Nephron (organoid): ENCODE measurements around the gene HAGHL.

Source experiments
- H3K27ac Mint-ChIP-seq, 3 experiments: 2 replicates each; pipeline ENCODE4 v1.8.0; 2020; ENCODE audit warnings: mixed read lengths in 3 of 3, mild to moderate bottlenecking in 2 of 3, moderate library complexity in 1 of 3
- H3K27me3 Mint-ChIP-seq: 2 replicates; pipeline ENCODE4 v1.8.0; 2021; ENCODE audit warnings: low read depth, mild to moderate bottlenecking, moderate library complexity, mixed read lengths
- H3K36me3 Mint-ChIP-seq: 2 replicates; pipeline ENCODE4 v1.8.0; 2020; ENCODE audit warnings: low read depth, mixed read lengths
- H3K4me1 Mint-ChIP-seq: 2 replicates; pipeline ENCODE4 v1.8.0; 2020; ENCODE audit warnings: mixed read lengths
- H3K4me3 Mint-ChIP-seq, 3 experiments: 2 replicates each; pipeline ENCODE4 v1.8.0; 2020; ENCODE audit warnings: mild to moderate bottlenecking in 3 of 3, mixed read lengths in 3 of 3, moderate library complexity in 2 of 3
- H3K9me3 Mint-ChIP-seq: 2 replicates; pipeline ENCODE4 v1.8.0; 2020; ENCODE audit warnings: mixed read lengths
- CTCF ChIP-seq, 3 experiments: fragments of 200-600 bp; sonication (generic); IDR thresholded peaks; one replicate each; pipeline ENCODE4 v1.5.0; 2021; ENCODE audit warnings: antibody characterized with exemption in 3 of 3; ENCODE audit not compliant: unreplicated experiment in 3 of 3

HAGHL gene

GRCh38 chr16:734208-734980, 7.5 kb downstream of the HAGHL start:
- no peaks in the 10 kb centered on the region for H3K27me3 Mint-ChIP-seq
- H3K9me3 Mint-ChIP-seq = no peaks in the 10 kb centered on the region
- TF ChIP-seq CTCF (IDR thresholded peaks at IDR 0.05; ENCODE audit: unreplicated experiment in 3 of 3) = no peak
- no peak overlapping the region for H3K27ac Mint-ChIP-seq
- no peaks in the 10 kb centered on the region for H3K4me1 Mint-ChIP-seq
- no peak overlapping the region for H3K4me3 Mint-ChIP-seq
- peaks cover 20% of the 10 kb centered on the region for H3K36me3 Mint-ChIP-seq

GRCh38 chr16:734981-735881, 8.3 kb downstream of the HAGHL start:
- peaks cover 20% of the 10 kb centered on the region for H3K36me3 Mint-ChIP-seq
- H3K27ac Mint-ChIP-seq = no peak overlapping the region
- H3K9me3 Mint-ChIP-seq = no peaks in the 10 kb centered on the region
- H3K4me3 Mint-ChIP-seq = peak overlapping the region in 1 of 3 experiments; percentile 17
- no peaks in the 10 kb centered on the region for H3K27me3 Mint-ChIP-seq
- TF ChIP-seq CTCF (IDR thresholded peaks at IDR 0.05; ENCODE audit: unreplicated experiment in 3 of 3) = no peak
- H3K4me1 Mint-ChIP-seq = no peaks in the 10 kb centered on the region

GRCh38 chr16:735982-736453, 9.1 kb downstream of the HAGHL start:
- H3K27ac Mint-ChIP-seq = no peak overlapping the region
- H3K9me3 Mint-ChIP-seq = no peaks in the 10 kb centered on the region
- no peaks in the 10 kb centered on the region for H3K4me1 Mint-ChIP-seq
- H3K4me3 Mint-ChIP-seq = peak overlapping the region in 1 of 3 experiments; percentile 42
- no peaks in the 10 kb centered on the region for H3K27me3 Mint-ChIP-seq
- H3K36me3 Mint-ChIP-seq = peaks cover 20% of the 10 kb centered on the region
- TF ChIP-seq CTCF (IDR thresholded peaks at IDR 0.05; ENCODE audit: unreplicated experiment in 3 of 3) = no peak

- no peaks in the 10 kb centered on the region for H3K4me1 Mint-ChIP-seq
- peaks cover 18% of the 10 kb centered on the region for H3K36me3 Mint-ChIP-seq
- H3K4me3 Mint-ChIP-seq = peak overlapping the region in 1 of 3 experiments; percentile 73
- TF ChIP-seq CTCF (IDR thresholded peaks at IDR 0.05; ENCODE audit: unreplicated experiment in 3 of 3) = no peak
- H3K27ac Mint-ChIP-seq = no peak overlapping the region
- H3K9me3 Mint-ChIP-seq = no peaks in the 10 kb centered on the region
- no peaks in the 10 kb centered on the region for H3K27me3 Mint-ChIP-seq
Measured at GRCh38 chr16:736936-737481, 10.1 kb downstream of the HAGHL start.

GRCh38 chr16:739560-740458, 12.9 kb downstream of the HAGHL start:
- H3K9me3 Mint-ChIP-seq = no peaks in the 10 kb centered on the region
- no peak for TF ChIP-seq CTCF (IDR thresholded peaks at IDR 0.05; ENCODE audit: unreplicated experiment in 3 of 3)
- H3K4me1 Mint-ChIP-seq = no peaks in the 10 kb centered on the region
- no peak overlapping the region for H3K27ac Mint-ChIP-seq
- H3K36me3 Mint-ChIP-seq = peaks cover 13% of the 10 kb centered on the region
- H3K4me3 Mint-ChIP-seq = peak overlapping the region; percentile 78 to 83 (median 81)
- H3K27me3 Mint-ChIP-seq = no peaks in the 10 kb centered on the region
